PC-3 (cell line): ENCODE data around the gene ABO.

ENCODE experiments used
- EZH2phosphoT487 ChIP-seq: fragments of 300-600 bp; sonication (generic); IDR thresholded peaks from 2 replicates; pipeline ENCODE4 v1.6.1; 2018; ENCODE audit warnings: mild to moderate bottlenecking, antibody characterized with exemption, low read length, borderline replicate concordance
- TF ChIP-seq, protein P1 (sequence below): fragments of 300-600 bp; sonication (generic); conservative IDR thresholded peaks from 2 replicates; pipeline ENCODE4 v1.5.1; 2017; ENCODE audit warnings: antibody characterized with exemption, low read depth, mild to moderate bottlenecking, low read length

DNA sequence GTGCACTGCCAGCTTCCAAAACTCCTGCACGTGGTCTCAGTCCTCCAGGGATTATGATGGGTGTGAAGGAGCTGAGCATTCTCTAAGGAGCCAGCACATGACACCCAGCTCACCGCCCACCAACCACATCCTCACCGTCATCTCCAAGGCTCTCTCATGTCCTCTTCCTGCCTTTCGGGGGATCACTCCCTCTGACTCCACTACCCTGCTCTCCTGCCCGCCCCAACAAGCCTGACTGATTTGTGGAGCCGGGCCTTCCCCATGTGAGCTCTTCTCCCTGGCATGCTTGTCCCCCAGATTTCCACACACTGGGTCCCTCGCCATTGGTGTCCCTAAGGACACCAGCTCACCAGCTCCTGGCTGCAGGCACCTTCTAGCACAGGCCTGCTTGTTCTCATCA is 1.9 kb downstream of the ABO start:
- TF ChIP-seq, protein P1, sequence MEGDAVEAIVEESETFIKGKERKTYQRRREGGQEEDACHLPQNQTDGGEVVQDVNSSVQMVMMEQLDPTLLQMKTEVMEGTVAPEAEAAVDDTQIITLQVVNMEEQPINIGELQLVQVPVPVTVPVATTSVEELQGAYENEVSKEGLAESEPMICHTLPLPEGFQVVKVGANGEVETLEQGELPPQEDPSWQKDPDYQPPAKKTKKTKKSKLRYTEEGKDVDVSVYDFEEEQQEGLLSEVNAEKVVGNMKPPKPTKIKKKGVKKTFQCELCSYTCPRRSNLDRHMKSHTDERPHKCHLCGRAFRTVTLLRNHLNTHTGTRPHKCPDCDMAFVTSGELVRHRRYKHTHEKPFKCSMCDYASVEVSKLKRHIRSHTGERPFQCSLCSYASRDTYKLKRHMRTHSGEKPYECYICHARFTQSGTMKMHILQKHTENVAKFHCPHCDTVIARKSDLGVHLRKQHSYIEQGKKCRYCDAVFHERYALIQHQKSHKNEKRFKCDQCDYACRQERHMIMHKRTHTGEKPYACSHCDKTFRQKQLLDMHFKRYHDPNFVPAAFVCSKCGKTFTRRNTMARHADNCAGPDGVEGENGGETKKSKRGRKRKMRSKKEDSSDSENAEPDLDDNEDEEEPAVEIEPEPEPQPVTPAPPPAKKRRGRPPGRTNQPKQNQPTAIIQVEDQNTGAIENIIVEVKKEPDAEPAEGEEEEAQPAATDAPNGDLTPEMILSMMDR = no peak
- no peak for TF ChIP-seq EZH2phosphoT487
